ENCODE results near the gene CERCAM.

- TF ChIP-seq CTCF (IDR thresholded peaks at IDR 0.05): no peak
- TF ChIP-seq POLR2AphosphoS5 (IDR thresholded peaks at IDR 0.05): no peak
- TF ChIP-seq POLR2A (IDR thresholded peaks at IDR 0.05): no peak
Measured at GRCh38 chr9:128416432-128417019, 4.1 kb upstream of the CERCAM start.

Measured in suprapubic skin (tissue), 4 donors.